M059J (cell line): ENCODE data around the gene XPO6. TPM values are rescaled to one million over a fixed set of nuclear protein-coding genes. Genes with fewer than 3 reads are reported as not detected.
"Not testable (repeated sequence)": the region's sequence is repeated elsewhere in the genome, so short reads cannot be mapped to it uniquely, and the experiment has no call there.

Experiments
- DNase-seq: peaks from one replicate; pipeline ENCODE4 v3.0.0-alpha.2; 2012; ENCODE audit warnings: low read depth
- total RNA-seq: library from RNA; depleted of rRNA; stranded (reverse); fragments of >200 nt; shearing (Covaris generic); gene quantifications from 2 replicates; pipeline ENCODE4 v1.2.3, GENCODE V29; 2014; rRNA removed

Gene XPO6, protein sequence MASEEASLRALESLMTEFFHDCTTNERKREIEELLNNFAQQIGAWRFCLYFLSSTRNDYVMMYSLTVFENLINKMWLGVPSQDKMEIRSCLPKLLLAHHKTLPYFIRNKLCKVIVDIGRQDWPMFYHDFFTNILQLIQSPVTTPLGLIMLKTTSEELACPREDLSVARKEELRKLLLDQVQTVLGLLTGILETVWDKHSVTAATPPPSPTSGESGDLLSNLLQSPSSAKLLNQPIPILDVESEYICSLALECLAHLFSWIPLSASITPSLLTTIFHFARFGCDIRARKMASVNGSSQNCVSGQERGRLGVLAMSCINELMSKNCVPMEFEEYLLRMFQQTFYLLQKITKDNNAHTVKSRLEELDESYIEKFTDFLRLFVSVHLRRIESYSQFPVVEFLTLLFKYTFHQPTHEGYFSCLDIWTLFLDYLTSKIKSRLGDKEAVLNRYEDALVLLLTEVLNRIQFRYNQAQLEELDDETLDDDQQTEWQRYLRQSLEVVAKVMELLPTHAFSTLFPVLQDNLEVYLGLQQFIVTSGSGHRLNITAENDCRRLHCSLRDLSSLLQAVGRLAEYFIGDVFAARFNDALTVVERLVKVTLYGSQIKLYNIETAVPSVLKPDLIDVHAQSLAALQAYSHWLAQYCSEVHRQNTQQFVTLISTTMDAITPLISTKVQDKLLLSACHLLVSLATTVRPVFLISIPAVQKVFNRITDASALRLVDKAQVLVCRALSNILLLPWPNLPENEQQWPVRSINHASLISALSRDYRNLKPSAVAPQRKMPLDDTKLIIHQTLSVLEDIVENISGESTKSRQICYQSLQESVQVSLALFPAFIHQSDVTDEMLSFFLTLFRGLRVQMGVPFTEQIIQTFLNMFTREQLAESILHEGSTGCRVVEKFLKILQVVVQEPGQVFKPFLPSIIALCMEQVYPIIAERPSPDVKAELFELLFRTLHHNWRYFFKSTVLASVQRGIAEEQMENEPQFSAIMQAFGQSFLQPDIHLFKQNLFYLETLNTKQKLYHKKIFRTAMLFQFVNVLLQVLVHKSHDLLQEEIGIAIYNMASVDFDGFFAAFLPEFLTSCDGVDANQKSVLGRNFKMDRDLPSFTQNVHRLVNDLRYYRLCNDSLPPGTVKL
- total RNA-seq, result 83.6 and 175 TPM in 2 replicates

DNA sequence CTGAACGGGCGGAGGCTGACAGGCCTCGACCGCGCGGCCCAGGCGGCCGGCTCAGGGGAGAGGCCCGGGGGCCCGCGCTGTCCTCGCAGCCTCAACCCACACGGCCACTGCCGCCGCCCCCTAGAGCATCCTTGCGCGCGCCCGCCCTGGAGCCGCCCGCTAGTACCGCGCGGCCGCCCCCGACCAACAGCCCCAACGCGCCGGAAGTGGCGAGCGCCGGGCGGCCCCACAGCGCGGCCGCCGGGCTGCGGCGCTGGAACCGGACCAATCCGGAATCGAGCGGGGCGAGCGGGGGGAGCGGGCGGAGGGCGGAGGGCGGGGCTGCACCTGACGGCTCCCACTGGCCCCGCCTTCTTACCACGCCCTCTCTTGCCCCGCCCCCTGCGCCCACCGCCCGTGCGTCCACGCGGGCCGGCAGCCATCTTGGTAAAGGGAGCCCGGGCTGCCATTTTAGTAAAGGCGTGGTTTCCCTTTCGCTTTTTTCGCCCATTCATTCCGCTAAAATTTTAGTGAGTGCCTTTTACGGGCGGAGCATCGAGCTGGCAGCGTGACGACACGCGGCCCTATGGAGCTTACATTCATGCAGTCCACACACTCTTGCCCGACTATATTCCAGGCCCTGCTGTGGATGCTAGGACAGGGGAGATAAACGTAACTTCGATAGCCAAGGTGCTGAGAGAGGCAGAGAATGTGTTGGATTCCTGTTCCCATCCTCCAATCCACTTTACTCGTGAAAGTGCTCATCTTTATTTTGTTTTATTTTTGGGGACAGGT lies at the start of gene XPO6:
Gene XPO6, minus strand, starts transcription at position 208 of the 774 bp plus-strand sequence. CDS start 597 bp downstream, outside the sequence.
- peak; percentile 90 for DNase-seq

DNA sequence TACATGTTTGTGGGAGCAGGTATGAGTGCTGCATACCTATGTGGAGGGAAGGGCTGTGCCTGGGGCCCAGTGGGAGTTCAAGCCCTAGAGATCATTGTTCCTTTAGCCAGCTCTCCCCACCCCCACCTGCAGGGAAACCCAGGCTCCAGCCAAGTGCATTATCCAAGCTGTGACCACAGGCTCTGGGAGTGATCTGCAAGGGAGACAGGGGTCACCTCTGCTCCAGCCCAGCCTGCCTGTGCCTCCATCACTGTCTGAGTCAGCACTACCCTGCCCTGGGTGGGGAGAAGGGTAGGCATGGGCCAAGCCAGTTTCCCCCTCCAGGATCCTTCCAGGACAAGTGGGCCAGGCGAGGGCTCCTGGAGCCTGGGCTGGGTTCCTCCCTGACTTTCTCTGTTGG lies 48.4 kb upstream of the XPO6 start:
- peak; percentile 16 for DNase-seq

DNA sequence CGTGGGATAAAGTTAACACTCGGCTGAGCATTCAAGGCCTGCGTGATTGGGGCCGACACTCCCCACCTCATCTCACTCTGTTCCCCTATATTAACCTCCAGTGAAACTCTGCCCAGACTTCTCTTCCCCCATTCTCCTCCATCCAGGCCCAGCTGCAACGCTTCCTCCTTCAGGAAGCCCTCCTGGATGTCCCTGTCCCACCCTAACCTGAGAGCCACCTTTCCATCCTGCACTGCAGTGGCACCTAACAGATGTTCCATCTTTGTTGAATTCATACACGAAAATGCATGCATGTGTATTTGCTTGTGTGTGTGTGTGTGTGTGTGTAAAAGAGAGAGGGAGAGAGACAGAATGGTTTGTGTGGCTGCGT lies 48.0 kb upstream of the XPO6 start:
- no peak for DNase-seq

DNA sequence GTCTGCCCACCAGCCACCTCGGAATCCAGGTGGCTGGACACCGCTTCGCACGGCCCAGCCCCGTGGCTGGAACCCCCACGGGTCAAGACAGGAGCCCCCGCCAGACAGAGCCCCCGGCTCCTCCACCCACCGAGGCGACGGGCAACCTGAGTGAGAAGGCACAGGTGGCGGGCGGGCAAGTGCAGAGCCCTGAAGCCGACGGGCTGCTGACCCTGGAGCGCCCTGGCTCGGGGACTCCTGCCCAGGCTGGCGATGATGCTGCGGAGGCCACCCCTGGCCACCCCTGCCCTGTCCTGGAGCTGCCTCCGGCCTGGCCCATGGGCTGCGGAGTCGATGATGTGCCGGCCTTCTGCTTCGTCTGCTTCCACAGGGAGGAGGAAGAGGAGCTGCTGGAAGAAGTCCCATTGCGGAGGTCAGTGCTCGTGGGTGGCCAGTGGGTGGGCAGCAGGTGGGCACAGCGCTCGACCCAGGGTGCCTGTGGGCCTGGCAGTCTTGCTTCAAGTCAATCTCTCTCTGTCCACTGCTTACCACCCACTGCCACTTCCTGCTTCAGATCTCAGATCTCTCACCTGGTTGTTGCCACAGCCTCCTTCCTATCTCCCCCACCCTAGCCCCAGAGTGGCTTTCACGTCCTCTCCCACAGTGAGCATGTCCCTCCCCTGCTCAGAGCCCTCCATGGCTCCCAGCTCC lies 47.5 kb upstream of the XPO6 start:
- DNase-seq, result no peak

DNA sequence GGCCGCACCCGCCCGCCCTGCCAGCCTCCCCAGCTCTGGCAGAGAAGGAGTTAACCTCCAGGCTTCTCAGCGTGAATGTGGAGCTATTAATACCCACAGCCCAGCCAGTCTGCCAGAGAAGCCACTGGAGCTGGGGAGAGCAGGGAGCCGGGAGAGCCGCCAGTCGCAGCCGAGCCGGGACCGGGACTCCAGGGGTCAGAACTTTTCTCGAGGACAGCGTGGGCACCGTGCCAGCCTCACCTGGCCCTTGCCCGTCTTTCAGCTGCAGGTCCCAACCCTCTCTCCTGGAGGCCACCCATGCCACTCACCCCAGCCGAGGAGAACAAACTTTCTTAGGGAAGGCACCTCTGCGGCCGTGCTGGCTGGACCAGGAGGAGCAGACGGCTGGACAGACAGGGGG lies 46.8 kb upstream of the XPO6 start:
- DNase-seq, result no peak

DNA sequence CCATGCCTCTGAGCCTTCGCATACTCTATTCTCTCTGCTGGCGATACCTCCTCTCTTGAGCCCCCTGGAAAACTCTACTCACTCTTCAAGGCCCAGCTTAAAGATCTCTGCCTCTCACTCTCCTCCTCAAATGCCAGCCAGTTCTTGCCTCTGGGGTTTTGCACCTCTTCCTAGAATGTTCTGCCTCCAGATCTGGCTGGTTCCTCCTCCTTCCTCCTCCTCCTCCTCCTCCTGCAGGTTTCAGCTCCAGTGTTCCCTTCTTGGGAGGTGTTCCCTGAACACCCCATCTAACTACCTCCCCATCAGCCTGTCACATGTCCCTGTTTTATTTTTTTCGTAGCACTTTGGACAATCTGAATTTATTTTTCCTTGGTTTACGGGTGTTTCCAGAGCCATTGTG lies 45.5 kb upstream of the XPO6 start:
- no peak for DNase-seq

DNA sequence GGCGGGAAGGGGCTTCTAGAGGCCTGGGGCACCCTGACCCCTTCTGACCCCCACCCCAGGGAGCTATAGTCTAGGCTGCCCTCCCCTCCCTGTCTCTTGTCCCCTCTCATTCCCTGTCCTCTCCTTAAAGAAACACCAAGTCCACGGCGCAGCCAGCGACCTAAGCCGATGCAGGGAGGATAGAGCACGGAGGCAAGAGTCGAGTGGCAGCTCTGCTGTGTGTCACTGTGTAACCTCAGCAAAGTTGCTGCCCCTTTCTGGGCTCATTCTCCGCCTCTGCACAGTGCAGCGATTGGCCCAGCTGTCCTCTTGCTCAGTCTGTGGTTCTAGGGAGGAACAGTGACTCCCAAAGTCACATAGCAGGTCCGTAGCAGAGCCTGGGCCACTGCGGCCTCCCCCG lies 44.1 kb upstream of the XPO6 start:
- no peak for DNase-seq

DNA sequence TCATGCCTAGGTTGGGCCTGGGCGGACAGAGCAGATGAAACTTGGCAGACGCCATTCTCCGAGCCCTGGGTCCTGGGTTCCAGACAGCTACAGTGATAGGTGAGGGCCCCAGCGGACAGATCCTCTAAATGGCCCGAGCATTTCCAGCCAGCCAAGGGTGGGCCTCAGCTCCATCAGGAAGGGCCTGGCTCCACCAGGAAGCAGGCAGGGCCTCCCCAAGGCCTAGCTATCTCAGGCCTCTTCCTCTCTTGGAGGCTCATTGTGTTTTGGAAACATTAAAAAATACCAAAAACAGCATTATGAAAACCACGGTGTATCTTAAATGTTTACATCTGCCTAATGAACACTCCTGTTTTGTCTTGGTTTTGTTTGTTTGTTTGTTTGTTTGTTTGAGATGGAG lies 42.4 kb upstream of the XPO6 start:
- DNase-seq, result no peak

DNA sequence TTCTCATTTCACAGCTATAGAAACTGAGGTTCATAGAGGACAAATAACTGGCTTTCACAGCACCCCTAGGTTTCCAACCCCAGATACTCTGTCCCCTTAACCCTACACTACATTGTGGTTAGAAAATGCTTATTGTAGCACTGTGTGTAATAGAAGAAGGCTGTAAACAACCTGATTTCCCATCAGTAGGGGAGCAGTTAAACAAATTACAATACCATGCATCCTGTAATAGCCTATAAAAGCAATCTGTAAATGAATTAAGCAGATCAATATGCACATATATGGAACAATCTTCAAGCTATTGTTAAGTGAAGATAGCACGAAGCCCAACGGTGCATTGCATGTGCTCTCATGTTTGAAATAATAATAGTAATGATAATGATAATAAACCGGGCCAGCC lies 39.2 kb upstream of the XPO6 start:
- no peak for DNase-seq

DNA sequence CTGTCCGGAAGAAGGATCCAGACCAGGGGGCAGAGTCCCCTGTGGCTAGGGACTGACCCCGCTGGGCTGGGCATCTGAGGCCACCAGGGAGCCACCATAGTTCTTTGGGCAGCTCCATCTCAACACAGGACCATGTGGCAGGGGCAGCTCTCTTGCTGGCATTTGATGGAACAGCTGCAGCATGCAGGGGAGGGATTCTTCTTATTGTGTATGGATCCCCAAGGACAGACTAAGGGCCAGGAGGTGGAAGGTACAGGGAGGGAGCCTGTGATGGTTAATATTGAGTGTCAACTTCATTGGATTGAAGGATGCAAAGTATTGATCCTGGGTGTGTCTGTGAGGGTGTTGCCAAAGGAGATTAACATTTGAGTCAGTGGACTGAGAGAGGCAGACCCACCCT lies 37.7 kb upstream of the XPO6 start:
- not testable (repeated sequence) for DNase-seq

DNA sequence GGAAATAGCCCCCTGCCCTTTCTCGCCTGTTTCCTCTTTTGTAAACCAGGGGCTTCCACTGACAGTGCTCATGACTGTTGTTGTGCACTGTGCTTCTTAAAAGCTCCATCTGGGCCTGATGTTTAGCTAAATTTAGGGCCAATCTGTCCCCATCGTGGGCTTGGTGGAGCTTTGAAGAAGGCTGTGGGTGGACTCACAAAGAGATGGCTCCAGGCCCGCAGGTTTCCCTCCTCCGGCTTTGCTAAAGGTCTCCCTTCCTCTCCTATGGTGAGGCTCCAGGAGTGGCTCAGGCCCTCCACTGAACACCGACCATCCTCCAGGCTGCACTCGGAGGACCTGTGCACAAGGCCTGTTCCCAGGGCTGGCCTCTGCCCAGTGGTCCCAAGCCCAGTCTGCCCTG lies 30.2 kb upstream of the XPO6 start:
- no peak for DNase-seq

DNA sequence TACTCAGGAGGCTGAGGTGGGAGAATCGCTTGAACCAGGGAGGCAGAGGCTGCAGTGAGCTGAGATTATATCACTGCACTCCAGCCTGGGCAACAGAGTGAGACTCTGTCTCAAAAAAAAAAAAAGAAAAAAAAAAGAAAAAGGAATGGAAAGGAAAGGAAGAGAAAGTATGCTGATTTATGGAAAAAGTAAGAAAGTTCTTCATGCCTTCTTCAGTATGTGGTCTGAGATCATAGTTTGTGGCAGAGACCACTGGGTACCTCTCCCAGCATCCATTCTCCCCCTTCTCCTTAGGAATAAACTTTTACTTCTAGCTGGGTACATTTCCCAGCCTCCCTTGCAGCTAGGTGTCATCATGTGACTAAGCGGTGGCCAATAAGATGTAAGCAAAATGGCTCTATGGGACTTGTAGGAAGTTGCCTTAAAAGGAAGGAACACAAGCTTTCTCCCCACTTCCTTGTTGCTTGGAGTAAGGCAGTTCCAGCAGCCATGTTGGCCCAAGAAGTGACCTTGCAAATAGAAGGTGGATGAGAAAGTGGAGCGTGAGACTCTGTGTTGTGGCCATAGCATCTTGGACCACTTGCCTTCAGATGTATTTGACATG lies 26.1 kb upstream of the XPO6 start:
- no peak for DNase-seq

DNA sequence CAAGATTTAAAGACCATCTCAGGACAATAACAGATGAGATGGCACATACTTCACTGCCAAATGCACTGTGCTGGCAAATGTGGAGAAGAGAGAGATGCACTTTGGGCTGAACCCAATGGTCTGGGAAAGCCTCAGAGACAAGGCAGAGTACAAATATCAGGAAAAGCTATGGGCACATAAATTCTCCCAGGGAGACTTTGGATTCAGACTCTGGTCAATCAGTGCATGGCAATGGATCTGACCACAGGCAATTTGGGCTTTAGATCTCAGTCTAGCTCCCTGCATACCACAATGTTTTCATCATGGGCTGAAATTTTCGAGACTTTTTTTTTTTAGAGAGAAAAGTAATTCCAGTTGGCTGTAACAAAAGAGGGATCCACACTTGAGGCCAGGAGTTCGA lies 20.0 kb upstream of the XPO6 start:
- peak; percentile 20 for DNase-seq

DNA sequence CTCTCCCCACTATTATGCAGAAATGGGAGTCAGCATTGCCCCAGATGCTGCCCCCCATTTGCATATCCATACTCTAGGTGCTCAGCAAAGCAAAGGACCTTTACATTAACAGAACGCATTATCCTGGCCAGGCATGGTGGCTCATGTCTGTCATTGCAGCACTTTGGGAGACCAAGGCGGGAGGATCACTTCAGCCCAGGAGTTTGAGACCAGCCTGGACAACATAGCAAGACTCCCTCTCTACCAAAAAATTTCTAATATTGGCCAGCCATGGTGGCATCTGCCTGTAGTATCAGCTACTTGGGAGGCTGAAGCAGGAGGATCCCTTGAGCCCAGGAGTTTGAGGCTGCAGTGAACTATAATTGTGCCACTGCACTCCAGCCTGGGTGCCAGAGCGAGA lies 12.1 kb upstream of the XPO6 start:
- DNase-seq, result not testable (repeated sequence)

DNA sequence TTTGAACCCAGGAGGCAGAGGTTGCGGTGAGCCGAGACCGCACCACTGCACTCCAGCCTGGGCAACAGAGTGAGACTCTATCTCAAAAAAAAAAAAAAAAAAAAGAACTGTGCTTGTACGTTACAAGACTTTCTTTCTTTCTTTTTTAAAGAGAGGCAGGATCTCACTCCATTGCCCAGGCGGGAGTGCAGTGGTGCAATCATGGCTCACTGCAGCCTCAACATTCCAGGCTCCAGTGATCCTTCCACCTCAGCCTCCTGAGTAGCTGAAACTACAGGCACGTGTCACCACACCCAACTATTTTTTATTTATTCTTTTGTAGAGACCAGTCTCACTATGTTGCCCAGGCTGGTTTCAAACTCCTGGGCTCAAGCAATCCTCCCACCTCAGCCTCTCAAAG lies 8.0 kb upstream of the XPO6 start:
- DNase-seq, result not testable (repeated sequence)

DNA sequence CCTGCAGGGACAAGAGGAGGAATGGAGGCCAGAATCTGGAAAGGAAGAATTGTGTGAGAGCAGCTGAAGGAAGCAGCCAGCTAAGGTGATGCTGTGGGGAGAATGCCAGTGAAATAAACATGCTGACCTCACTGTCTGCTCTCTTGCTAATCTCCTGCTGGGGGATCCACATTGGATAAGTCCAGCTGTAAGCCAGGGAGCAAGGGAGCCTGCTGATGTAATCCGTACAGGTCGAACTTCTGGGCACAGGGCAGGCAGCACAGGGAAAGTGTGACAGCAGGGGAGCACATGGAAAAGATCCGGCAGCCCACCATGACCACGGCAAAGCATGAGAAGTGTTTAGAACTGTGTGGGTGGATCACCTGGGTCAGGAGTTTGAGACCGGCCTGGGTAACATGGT lies 7.5 kb upstream of the XPO6 start:
- no peak for DNase-seq

DNA sequence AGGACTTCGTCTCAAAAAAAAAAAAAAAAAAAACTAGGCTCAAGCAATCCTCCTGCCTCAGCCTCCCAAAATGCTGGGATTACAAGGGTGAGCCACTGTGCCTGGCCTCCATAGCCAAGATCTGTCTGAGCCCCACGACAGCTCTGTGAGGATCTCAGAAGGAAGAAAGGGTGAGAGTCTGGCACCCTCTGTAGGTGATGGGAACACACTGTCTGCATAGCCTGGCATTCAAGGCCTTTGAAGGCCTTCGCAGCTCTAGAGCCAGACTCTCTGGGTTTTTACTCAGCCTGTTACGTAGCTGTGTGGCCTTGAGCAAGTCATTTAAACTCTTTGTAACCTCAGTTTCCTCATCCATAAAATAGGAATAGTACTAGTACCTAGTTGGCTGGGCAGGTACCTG lies 6.3 kb upstream of the XPO6 start:
- peak; percentile 65 for DNase-seq

DNA sequence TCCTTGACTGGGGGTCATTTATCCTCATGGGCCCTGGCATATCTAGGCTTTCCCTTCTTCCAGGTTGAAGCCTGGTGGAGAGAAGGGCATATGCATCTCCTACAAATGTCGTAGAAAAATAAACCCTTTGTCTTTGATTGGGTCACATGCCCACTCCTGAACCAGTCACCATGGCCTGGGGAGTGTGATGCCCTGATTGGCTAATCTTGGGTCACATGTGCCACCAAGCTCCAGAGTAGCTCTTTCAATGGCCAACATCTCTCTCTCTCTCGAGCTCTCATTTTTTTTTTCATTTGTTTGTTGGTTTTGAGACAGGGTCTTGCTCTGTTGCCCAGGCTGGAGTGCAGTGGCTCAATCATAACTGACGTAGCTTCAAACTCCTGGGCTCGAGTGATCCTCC lies 5.6 kb upstream of the XPO6 start:
- DNase-seq, result no peak

DNA sequence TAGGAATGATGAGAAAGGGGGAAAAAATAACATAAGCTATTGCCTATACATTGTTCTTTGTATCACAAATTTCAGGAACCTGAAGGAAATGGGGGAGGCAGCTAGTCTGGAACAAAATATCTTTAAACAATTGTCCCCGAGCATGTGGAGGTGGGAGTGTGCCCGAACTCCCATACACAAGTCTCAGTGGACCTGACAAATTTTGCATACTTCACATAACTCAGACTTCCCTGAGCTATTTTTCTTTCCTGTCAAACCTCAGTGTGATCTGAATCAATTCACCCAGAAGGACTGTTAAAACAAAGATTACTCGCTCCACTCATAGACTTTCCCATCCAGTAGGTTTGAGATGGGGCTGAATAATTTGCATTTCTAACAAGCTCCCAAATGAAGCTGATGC lies 1.6 kb upstream of the XPO6 start:
- DNase-seq, result no peak

DNA sequence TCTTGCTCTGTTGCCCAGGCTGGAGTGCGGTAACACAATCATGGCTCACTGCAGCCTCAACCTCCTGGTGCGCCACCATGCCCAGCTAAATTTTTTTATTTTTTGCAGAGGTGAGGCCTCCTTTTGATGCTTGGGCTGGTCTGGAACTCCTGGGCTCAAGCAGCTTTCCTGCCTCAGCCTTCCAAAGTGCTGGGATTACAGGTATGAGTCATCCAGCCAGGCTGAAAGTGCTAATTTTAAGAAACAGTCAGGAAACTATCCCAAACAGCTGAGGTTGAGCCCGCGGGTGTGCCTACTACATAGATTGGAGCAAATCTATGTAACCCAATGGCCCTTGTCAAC lies 738 bp upstream of the XPO6 start:
- DNase-seq, result peak; percentile 67
